NCI-H2171 treated with DMSO at 0.1 percent for 48 hours (cell line): ENCODE measurements around the gene CAPN13.
A peak's percentile ranks its signal among the peaks of the same experiment; 100 is the strongest.

ENCODE experiments used
- DNase-seq: peaks from one replicate; lab custom pipeline; 2025; lab: John Stamatoyannopoulos, UW

Gene CAPN13

GRCh38 chr2:30683236-30683956 is 123.8 kb downstream of the CAPN13 start:
- no peak for DNase-seq

GRCh38 chr2:30681022-30681421 is 126.2 kb downstream of the CAPN13 start:
- DNase-seq: no peak

- DNase-seq: no peak
These were observed 127.1 kb downstream of the CAPN13 start for GRCh38 chr2:30680121-30680520.

- DNase-seq: peak; percentile 13
These were observed 127.7 kb downstream of the CAPN13 start for GRCh38 chr2:30679426-30680088.

- DNase-seq: no peak
These were observed 128.7 kb downstream of the CAPN13 start for GRCh38 chr2:30678410-30679137.

- DNase-seq: no peak
These were observed 129.3 kb downstream of the CAPN13 start for GRCh38 chr2:30677861-30678385.

GRCh38 chr2:30677231-30677630 is 130.0 kb downstream of the CAPN13 start:
- no peak for DNase-seq

- DNase-seq: no peak
These were observed 131.5 kb downstream of the CAPN13 start for GRCh38 chr2:30675758-30676157.

- DNase-seq: no peak
These were observed 134.1 kb downstream of the CAPN13 start for GRCh38 chr2:30673127-30673526.
